Amygdala (tissue), 56 donors: Measurements from ENCODE around the gene IPP.
A peak's percentile ranks its signal among the peaks of the same experiment; 100 is the strongest.
"Not testable (repeated sequence)": the region's sequence is repeated elsewhere in the genome, so short reads cannot be mapped to it uniquely, and the experiment has no call there.

ENCODE experiments used
- DNase-seq, 56 donors: peaks; one replicate each; lab custom pipeline; 2025; lab: John Stamatoyannopoulos, UW

IPP gene

GRCh38 chr1:45750298-45751038 lies at the start of gene IPP:
TSS of gene IPP (minus strand) at chr1:45750653. CDS start at chr1:45746411, 4,242 bp downstream.
- DNase-seq = peak; percentile 61 to 95 (median 89)

GRCh38 chr1:45796946-45797345 lies 46.5 kb upstream of the IPP start:
- DNase-seq = no peak

- no peak for DNase-seq
Observed at GRCh38 chr1:45796381-45796780, 45.9 kb upstream of the IPP start.

GRCh38 chr1:45793942-45794604 lies 43.6 kb upstream of the IPP start:
- DNase-seq = no peak

- no peak for DNase-seq
Observed at GRCh38 chr1:45792744-45793143, 42.3 kb upstream of the IPP start.

- no peak for DNase-seq
Observed at GRCh38 chr1:45789601-45790000, 39.1 kb upstream of the IPP start.

- peak in 16 of 56 donors; percentile 0 to 53 (median 4) for DNase-seq
Observed at GRCh38 chr1:45787905-45788304, 37.5 kb upstream of the IPP start.

GRCh38 chr1:45785583-45785982 lies 35.1 kb upstream of the IPP start:
- DNase-seq = no peak

- no peak for DNase-seq
Observed at GRCh38 chr1:45775794-45776193, 25.3 kb upstream of the IPP start.

GRCh38 chr1:45772971-45773370 lies 22.5 kb upstream of the IPP start:
- DNase-seq = no peak

- DNase-seq = no peak
Observed at GRCh38 chr1:45769261-45769932, 18.9 kb upstream of the IPP start.

GRCh38 chr1:45767035-45767434 lies 16.6 kb upstream of the IPP start:
- DNase-seq = no peak

GRCh38 chr1:45765999-45766792 lies 15.7 kb upstream of the IPP start:
- DNase-seq = no peak

GRCh38 chr1:45762291-45762690 lies 11.8 kb upstream of the IPP start:
- DNase-seq = no peak

- no peak for DNase-seq
Observed at GRCh38 chr1:45755697-45756096, 5.2 kb upstream of the IPP start.

- DNase-seq = no peak
Observed at GRCh38 chr1:45753248-45754037, 3.0 kb upstream of the IPP start.

- DNase-seq = no peak
Observed at GRCh38 chr1:45752441-45753052, 2.1 kb upstream of the IPP start.

- no peak for DNase-seq
Observed at GRCh38 chr1:45752014-45752413, 1.6 kb upstream of the IPP start.

GRCh38 chr1:45751039-45751838 lies 786 bp upstream of the IPP start:
- DNase-seq = not testable (repeated sequence)
